ENCODE data around the gene OXER1. TPM values are rescaled to one million over a fixed set of nuclear protein-coding genes. Genes with fewer than 3 reads are reported as not detected.

The OXER1 gene
- total RNA-seq, 2 donors from 2014 or later = 4.5 to 5.6 TPM

DNA sequence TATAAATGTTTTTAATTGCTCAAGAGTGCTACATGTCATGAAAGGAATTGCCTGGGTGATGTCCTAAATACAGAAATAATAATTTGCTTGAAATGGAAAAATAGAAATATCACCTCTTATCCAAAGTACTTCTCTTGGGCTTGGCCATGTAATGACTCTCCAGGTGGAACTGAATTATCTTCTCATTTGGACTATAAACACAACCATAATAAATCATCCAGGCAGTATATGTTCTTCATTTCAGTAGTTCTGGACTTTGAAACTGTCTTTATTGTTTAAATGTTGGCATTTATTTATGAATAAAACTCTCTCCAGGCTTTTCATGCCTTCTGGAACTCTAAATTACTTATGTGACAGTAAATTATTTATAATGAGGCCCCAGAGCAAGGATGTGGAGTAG lies 40.5 kb downstream of the OXER1 start:
- no peaks in the 10 kb centered on the region for H3K36me3 ChIP-seq
- no peak for DNase-seq (ENCODE audit: low spot score)
- H3K4me3 ChIP-seq = no peak overlapping the region
- H3K9me3 ChIP-seq = no peaks in the 10 kb centered on the region
- no peak overlapping the region for H3K27ac ChIP-seq
- intact Hi-C loops (cut with DNase I) = no loop called here
- H3K27me3 ChIP-seq (replicated peaks; ENCODE audit: insufficient read depth) = no peaks in the 10 kb centered on the region
- TF ChIP-seq POLR2A (IDR thresholded peaks at IDR 0.05) (no peak), POLR2AphosphoS5 (IDR thresholded peaks at IDR 0.05) (no peak)
- TF ChIP-seq, protein P1, sequence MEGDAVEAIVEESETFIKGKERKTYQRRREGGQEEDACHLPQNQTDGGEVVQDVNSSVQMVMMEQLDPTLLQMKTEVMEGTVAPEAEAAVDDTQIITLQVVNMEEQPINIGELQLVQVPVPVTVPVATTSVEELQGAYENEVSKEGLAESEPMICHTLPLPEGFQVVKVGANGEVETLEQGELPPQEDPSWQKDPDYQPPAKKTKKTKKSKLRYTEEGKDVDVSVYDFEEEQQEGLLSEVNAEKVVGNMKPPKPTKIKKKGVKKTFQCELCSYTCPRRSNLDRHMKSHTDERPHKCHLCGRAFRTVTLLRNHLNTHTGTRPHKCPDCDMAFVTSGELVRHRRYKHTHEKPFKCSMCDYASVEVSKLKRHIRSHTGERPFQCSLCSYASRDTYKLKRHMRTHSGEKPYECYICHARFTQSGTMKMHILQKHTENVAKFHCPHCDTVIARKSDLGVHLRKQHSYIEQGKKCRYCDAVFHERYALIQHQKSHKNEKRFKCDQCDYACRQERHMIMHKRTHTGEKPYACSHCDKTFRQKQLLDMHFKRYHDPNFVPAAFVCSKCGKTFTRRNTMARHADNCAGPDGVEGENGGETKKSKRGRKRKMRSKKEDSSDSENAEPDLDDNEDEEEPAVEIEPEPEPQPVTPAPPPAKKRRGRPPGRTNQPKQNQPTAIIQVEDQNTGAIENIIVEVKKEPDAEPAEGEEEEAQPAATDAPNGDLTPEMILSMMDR (IDR thresholded peaks at IDR 0.05) = no peak
- no peaks in the 10 kb centered on the region for H3K4me1 ChIP-seq (replicated peaks)

DNA sequence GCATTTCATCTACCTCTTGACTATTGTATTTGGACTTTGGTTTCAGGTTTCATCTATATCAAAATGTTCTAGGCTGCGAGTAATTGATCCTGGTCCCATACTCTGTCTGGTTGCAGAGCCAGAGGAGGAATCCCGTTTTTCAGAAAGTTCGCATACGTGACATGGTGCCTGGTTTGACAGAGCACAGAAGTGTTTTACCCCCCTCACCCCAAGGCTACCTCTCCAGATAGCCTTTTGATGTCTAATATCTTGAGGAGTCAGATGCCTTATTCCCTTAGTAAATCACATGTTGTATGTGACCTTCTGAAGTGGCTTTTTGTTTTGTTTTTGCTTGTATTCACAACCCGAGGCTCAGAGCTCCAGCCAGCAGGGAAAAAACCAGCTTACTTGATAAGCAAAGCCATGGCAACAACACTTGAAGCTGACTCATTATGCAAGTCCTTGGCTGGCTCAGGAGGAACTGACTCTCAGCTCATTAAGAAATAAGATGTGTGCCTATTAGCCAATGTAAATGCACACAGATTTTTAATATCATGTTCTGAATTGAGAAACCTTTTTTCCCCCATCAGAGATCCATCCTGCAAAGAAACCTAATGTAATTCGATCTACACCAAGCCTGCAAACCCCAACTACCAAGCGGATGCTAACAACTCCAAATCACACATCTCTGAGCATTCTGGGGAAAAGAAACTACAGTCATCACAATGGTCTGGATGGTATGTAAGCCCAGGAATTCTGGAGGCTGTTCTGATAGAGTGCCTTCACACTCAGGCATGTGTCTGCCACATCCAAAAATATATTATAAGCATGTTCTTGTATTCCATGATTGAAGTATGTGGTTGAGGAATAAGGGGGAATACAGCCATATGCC lies 41.4 kb downstream of the OXER1 start:
- Histone ChIP-seq H3K36me3 (no peaks in the 10 kb centered on the region), H3K27ac (no peak overlapping the region), H3K4me3 (no peak overlapping the region), H3K27me3 (replicated peaks; ENCODE audit: insufficient read depth) (no peaks in the 10 kb centered on the region), H3K4me1 (replicated peaks) (no peaks in the 10 kb centered on the region), H3K9me3 (no peaks in the 10 kb centered on the region)
- intact Hi-C loops (cut with DNase I) = no loop called here
- WGBS = 64% methylated on average over 7 of the region's 7 CpGs
- no peak for DNase-seq (ENCODE audit: low spot score)
- TF ChIP-seq POLR2AphosphoS5 (IDR thresholded peaks at IDR 0.05) (no peak), POLR2A (IDR thresholded peaks at IDR 0.05) (no peak)
- TF ChIP-seq, protein P1 (IDR thresholded peaks at IDR 0.05) = no peak

DNA sequence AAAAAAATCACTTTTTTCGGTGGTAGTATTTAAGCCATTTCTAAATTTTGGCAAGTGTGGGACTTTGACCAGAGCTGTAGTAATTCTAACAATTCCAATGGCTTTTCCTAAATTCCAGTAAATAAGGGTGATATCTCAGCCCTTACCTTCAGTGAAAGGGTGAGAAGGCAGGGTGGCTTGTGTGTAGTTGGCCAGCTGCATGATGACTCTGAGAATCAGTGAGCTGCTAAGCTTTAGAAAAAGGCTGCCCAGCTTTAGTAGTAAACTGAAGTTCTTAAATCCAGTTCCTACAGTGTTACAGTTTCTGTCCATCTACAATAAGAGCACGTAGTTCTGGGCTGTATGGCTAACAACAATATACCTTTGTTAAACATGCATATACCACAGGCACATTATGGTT lies 42.0 kb downstream of the OXER1 start:
- no peaks in the 10 kb centered on the region for H3K9me3 ChIP-seq
- no peaks in the 10 kb centered on the region for H3K4me1 ChIP-seq (replicated peaks)
- TF ChIP-seq, protein P1 (IDR thresholded peaks at IDR 0.05) = no peak
- TF ChIP-seq POLR2AphosphoS5 (IDR thresholded peaks at IDR 0.05) = no peak
- TF ChIP-seq POLR2A (IDR thresholded peaks at IDR 0.05) = no peak
- H3K4me3 ChIP-seq = no peak overlapping the region
- no peak overlapping the region for H3K27ac ChIP-seq
- no peak for DNase-seq (ENCODE audit: low spot score)
- WGBS = 75% methylated on average over 2 of the region's 2 CpGs
- no peaks in the 10 kb centered on the region for H3K36me3 ChIP-seq
- intact Hi-C loops (cut with DNase I) = no loop called here
- no peaks in the 10 kb centered on the region for H3K27me3 ChIP-seq (replicated peaks; ENCODE audit: insufficient read depth)

DNA sequence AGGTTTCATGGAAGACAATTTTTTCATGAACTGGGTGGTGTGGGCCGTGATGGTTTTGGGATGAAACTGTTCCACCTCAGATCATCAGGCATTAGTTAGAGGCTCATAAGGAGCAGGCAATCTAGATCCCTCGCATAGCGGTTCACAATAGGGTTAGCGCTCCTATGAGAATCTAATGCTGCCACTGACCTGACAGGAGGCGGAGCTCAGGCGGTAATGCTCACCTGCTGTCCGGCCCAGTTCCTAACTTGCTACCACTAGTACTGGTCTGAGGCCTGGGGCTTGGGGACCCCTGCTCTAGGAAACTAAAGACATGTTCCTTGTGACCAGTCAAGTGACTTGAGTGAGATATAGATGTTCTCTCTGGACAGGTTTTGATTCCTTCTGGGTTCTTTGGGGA lies 49.2 kb downstream of the OXER1 start:
- Histone ChIP-seq H3K4me3 (no peak overlapping the region), H3K4me1 (replicated peaks) (no peaks in the 10 kb centered on the region), H3K9me3 (no peaks in the 10 kb centered on the region), H3K36me3 (no peaks in the 10 kb centered on the region), H3K27me3 (replicated peaks; ENCODE audit: insufficient read depth) (no peaks in the 10 kb centered on the region), H3K27ac (no peak overlapping the region)
- WGBS = 98% methylated on average over 7 of the region's 7 CpGs
- no peak for DNase-seq (ENCODE audit: low spot score)
- TF ChIP-seq POLR2A (IDR thresholded peaks at IDR 0.05) (no peak), POLR2AphosphoS5 (IDR thresholded peaks at IDR 0.05) (no peak)
- TF ChIP-seq, protein P1 (IDR thresholded peaks at IDR 0.05) = no peak
- intact Hi-C loops (cut with DNase I) = no loop called here

DNA sequence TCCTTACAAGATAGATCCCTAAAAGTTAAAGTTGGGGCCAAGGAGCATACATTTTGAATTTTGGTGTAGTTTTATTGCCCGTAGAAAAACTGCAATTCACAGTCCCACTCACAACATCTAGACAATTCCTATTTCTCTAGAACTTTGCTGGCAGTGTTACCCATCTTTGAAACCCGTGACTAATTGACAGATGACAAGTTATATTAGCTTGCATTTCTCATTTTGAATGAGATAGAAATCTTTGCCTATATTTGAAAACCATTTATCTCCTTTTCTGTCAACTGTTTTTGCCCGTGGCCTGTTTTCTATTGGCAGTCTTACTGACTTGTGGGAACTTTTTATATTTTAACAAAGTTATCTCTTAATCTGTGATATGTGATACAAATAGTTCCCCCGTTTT lies 50.0 kb downstream of the OXER1 start:
- no peaks in the 10 kb centered on the region for H3K9me3 ChIP-seq

More for the DNA sequence above, 50.0 kb downstream of the OXER1 start:
- WGBS = 26% methylated on average over 4 of the region's 4 CpGs
- no peaks in the 10 kb centered on the region for H3K36me3 ChIP-seq
- DNase-seq (ENCODE audit: low spot score) = no peak
- H3K4me1 ChIP-seq (replicated peaks) = no peaks in the 10 kb centered on the region
- no peak for TF ChIP-seq POLR2A (IDR thresholded peaks at IDR 0.05)
- TF ChIP-seq, protein P1 (IDR thresholded peaks at IDR 0.05) = no peak
- TF ChIP-seq POLR2AphosphoS5 (IDR thresholded peaks at IDR 0.05) = no peak
- no peaks in the 10 kb centered on the region for H3K27me3 ChIP-seq (replicated peaks; ENCODE audit: insufficient read depth)
- intact Hi-C loops (cut with DNase I) = no loop called here
- no peak overlapping the region for H3K4me3 ChIP-seq
- H3K27ac ChIP-seq = no peak overlapping the region

All from prostate gland (tissue), 2 donors.